ENCODE measurements around the gene MIOX. TPM values are rescaled to one million over a fixed set of nuclear protein-coding genes. Genes with fewer than 3 reads are reported as not detected.

The MIOX gene
- polyA plus RNA-seq, 1 donor from 2014 or later = not detected

GRCh38 chr22:50468626-50469025, 18.0 kb upstream of the MIOX start:
- Histone ChIP-seq H3K9ac (ENCODE audit: low read length) (no peak overlapping the region), H4K20me1 (ENCODE audit: insufficient read depth) (peaks cover 41% of the 10 kb centered on the region), H3F3A (ENCODE audit: insufficient read depth, low read length, poor library complexity, severe bottlenecking) (no peaks in the 10 kb centered on the region), H3K79me2 (replicated peaks; ENCODE audit: insufficient read depth, low read length) (peaks cover 32% of the 10 kb centered on the region), H2AFZ (ENCODE audit: low read depth, low read length) (no peak overlapping the region), H3K4me3 (ENCODE audit: low read length) (no peak overlapping the region), H3K27ac (ENCODE audit: low read length) (no peak overlapping the region), H3K9me2 (ENCODE audit: insufficient read depth, low read length) (no peaks in the 10 kb centered on the region), H3K4me2 (ENCODE audit: low read length) (no peak overlapping the region), H3K36me3 (ENCODE audit: insufficient read depth, low read length) (no peaks in the 10 kb centered on the region), H3K27me3 (ENCODE audit: insufficient read depth, low read depth, low read length) (no peaks in the 10 kb centered on the region), H3K9me3 (ENCODE audit: low read length) (no peaks in the 10 kb centered on the region)
- no peak for TF ChIP-seq TAF1 (IDR thresholded peaks at IDR 0.05; ENCODE audit: low read depth)
- no peak for TF ChIP-seq SMC3 (conservative IDR thresholded peaks at IDR 0.05; ENCODE audit: poor library complexity)
- no peak for TF ChIP-seq CTCF (IDR thresholded peaks at IDR 0.05; ENCODE audit: poor library complexity, severe bottlenecking)
- TF ChIP-seq REST (IDR thresholded peaks at IDR 0.05; ENCODE audit: borderline replicate concordance) = no peak
- no peak for TF ChIP-seq POLR2AphosphoS5 (IDR thresholded peaks at IDR 0.05)
- no peak for TF ChIP-seq EZH2 (IDR thresholded peaks at IDR 0.05; ENCODE audit: borderline replicate concordance, insufficient read depth, low read length, poor library complexity, severe bottlenecking)
- no peak for TF ChIP-seq MXI1 (conservative IDR thresholded peaks at IDR 0.05; ENCODE audit: poor library complexity, severe bottlenecking)
- no peak for TF ChIP-seq RAD21 (conservative IDR thresholded peaks at IDR 0.05)
- no peak for TF ChIP-seq EP300 (conservative IDR thresholded peaks at IDR 0.05; ENCODE audit: poor library complexity, severe bottlenecking)

GRCh38 chr22:50469377-50470305, 17.0 kb upstream of the MIOX start:
- no peak for TF ChIP-seq SMC3 (conservative IDR thresholded peaks at IDR 0.05; ENCODE audit: poor library complexity)
- no peak for TF ChIP-seq EZH2 (IDR thresholded peaks at IDR 0.05; ENCODE audit: borderline replicate concordance, insufficient read depth, low read length, poor library complexity, severe bottlenecking)
- no peak for TF ChIP-seq EP300 (conservative IDR thresholded peaks at IDR 0.05; ENCODE audit: poor library complexity, severe bottlenecking)
- TF ChIP-seq RAD21 (conservative IDR thresholded peaks at IDR 0.05) = no peak
- no peak for TF ChIP-seq CTCF (IDR thresholded peaks at IDR 0.05; ENCODE audit: poor library complexity, severe bottlenecking)
- no peak for TF ChIP-seq POLR2AphosphoS5 (IDR thresholded peaks at IDR 0.05)
- no peak for TF ChIP-seq TAF1 (IDR thresholded peaks at IDR 0.05; ENCODE audit: low read depth)
- TF ChIP-seq MXI1 (conservative IDR thresholded peaks at IDR 0.05; ENCODE audit: poor library complexity, severe bottlenecking) = no peak
- no peak for TF ChIP-seq REST (IDR thresholded peaks at IDR 0.05; ENCODE audit: borderline replicate concordance)
- Histone ChIP-seq H3K27me3 (ENCODE audit: insufficient read depth, low read depth, low read length) (no peaks in the 10 kb centered on the region), H3F3A (ENCODE audit: insufficient read depth, low read length, poor library complexity, severe bottlenecking) (no peaks in the 10 kb centered on the region), H3K27ac (ENCODE audit: low read length) (no peak overlapping the region), H3K36me3 (ENCODE audit: insufficient read depth, low read length) (no peaks in the 10 kb centered on the region), H3K4me2 (ENCODE audit: low read length) (no peak overlapping the region), H3K4me3 (ENCODE audit: low read length) (no peak overlapping the region), H3K9me3 (ENCODE audit: low read length) (no peaks in the 10 kb centered on the region), H3K9me2 (ENCODE audit: insufficient read depth, low read length) (no peaks in the 10 kb centered on the region), H2AFZ (ENCODE audit: low read depth, low read length) (no peak overlapping the region), H3K9ac (ENCODE audit: low read length) (no peak overlapping the region), H4K20me1 (ENCODE audit: insufficient read depth) (peaks cover 46% of the 10 kb centered on the region), H3K79me2 (replicated peaks; ENCODE audit: insufficient read depth, low read length) (peaks cover 39% of the 10 kb centered on the region)
